GM12878 (cell line): ENCODE data around the gene HBA2.

Experiments used
- EZH2 ChIP-seq: IDR thresholded peaks from 2 replicates; pipeline ENCODE4 v1.6.1; 2012; ENCODE audit warnings: low read depth, mild to moderate bottlenecking, control low read depth, inconsistent platforms, low read length, borderline replicate concordance; ENCODE audit not compliant: control insufficient read depth
- TF ChIP-seq, protein P1 (sequence below), 3 experiments: IDR thresholded peaks in 2 of 3; conservative IDR thresholded peaks in 1 of 3; 2 replicates each; pipeline ENCODE4 v1.5.1; 2011; ENCODE audit warnings: low read depth in 3 of 3, low read length in 3 of 3, mild to moderate bottlenecking in 3 of 3, control low read depth in 2 of 3, moderate library complexity in 2 of 3, inconsistent platforms in 1 of 3, mixed read lengths in 1 of 3; ENCODE audit not compliant: control insufficient read depth in 2 of 3, insufficient read depth in 1 of 3; ENCODE audit errors: extremely low read depth in 1 of 3

DNA sequence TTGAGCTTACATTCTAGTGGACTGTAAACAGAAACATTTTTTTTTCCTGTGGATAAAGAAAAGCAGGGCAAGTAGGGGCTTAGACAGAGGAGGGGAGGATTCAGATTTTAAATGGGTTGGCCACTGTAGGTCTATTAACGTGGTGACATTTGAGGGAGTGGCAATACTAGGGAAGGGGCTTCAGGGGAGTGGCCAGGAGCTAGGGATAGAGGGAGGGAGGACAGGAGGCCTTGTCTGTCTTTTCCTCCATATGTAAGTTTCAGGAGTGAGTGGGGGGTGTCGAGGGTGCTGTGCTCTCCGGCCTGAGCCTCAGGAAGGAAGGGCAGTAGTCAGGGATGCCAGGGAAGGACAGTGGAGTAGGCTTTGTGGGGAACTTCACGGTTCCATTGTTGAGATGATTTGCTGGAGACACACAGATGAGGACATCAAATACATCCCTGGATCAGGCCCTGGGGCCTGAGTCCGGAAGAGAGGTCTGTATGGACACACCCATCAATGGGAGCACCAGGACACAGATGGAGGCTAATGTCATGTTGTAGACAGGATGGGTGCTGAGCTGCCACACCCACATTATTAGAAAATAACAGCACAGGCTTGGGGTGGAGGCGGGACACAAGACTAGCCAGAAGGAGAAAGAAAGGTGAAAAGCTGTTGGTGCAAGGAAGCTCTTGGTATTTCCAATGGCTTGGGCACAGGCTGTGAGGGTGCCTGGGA lies 13.4 kb upstream of the HBA2 start:
- TF ChIP-seq, protein P1, sequence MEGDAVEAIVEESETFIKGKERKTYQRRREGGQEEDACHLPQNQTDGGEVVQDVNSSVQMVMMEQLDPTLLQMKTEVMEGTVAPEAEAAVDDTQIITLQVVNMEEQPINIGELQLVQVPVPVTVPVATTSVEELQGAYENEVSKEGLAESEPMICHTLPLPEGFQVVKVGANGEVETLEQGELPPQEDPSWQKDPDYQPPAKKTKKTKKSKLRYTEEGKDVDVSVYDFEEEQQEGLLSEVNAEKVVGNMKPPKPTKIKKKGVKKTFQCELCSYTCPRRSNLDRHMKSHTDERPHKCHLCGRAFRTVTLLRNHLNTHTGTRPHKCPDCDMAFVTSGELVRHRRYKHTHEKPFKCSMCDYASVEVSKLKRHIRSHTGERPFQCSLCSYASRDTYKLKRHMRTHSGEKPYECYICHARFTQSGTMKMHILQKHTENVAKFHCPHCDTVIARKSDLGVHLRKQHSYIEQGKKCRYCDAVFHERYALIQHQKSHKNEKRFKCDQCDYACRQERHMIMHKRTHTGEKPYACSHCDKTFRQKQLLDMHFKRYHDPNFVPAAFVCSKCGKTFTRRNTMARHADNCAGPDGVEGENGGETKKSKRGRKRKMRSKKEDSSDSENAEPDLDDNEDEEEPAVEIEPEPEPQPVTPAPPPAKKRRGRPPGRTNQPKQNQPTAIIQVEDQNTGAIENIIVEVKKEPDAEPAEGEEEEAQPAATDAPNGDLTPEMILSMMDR (IDR thresholded peaks at IDR 0.05 in 2 of 3, conservative IDR thresholded peaks at IDR 0.05 in 1 of 3; ENCODE audit: control insufficient read depth in 2 of 3, extremely low read depth in 1 of 3, insufficient read depth in 1 of 3, low read depth in 3 of 3, low read length in 3 of 3): no peak
- TF ChIP-seq EZH2: no peak
